Uterus (tissue), 4 donors: Measurements from ENCODE around the gene DRD3. TPM values are rescaled to one million over a fixed set of nuclear protein-coding genes. Genes with fewer than 3 reads are reported as not detected.

Experiments
- DNase-seq, 2 donors: peaks; one replicate each; pipeline ENCODE4 v3.0.0-alpha.2; 2019 to 2020
- H3K27ac ChIP-seq, 2 donors: fragments of 200-600 bp; sonication (generic); 1 replicate in 1 of 2; 2 replicates in 1 of 2; pipeline ENCODE4 v1.5.1; 2016 to 2018
- H3K27me3 ChIP-seq, 2 donors: fragments of 200-600 bp; sonication (generic); one replicate each; pipeline ENCODE4 v1.5.1; 2018 to 2019; ENCODE audit warnings: control low read depth in 1 of 2
- H3K36me3 ChIP-seq, 2 donors: fragments of 200-600 bp; sonication (generic); one replicate each; pipeline ENCODE4 v1.5.1; 2019; ENCODE audit warnings: control low read depth in 1 of 2
- H3K4me1 ChIP-seq, 2 donors: fragments of 200-600 bp; sonication (generic); one replicate each; pipeline ENCODE4 v1.5.1; 2018 to 2019; ENCODE audit warnings: control low read depth in 1 of 2
- H3K4me3 ChIP-seq, 2 donors: fragments of 200-600 bp; sonication (generic); 1 replicate in 1 of 2; 2 replicates in 1 of 2; pipeline ENCODE4 v1.5.1; 2018 to 2019; ENCODE audit warnings: mild to moderate bottlenecking in 1 of 2
- H3K9me3 ChIP-seq, 2 donors: fragments of 200-600 bp; sonication (generic); one replicate each; pipeline ENCODE4 v1.5.1; 2019; ENCODE audit warnings: control low read depth in 1 of 2
- CTCF ChIP-seq, 4 experiments: fragments of 200-600 bp in 2 of 4; fragments of 450-650 bp in 2 of 4; sonication (generic) in 2 of 4; IDR thresholded peaks; one replicate each; pipeline ENCODE4 v1.5.1; 2016 to 2019; ENCODE audit warnings: antibody characterized with exemption in 4 of 4, mild to moderate bottlenecking in 2 of 4, moderate library complexity in 1 of 4
- POLR2A ChIP-seq, 2 donors: fragments of 450-650 bp; IDR thresholded peaks; one replicate each; pipeline ENCODE4 v1.6.1; 2016; ENCODE audit warnings: antibody characterized with exemption in 2 of 2, mild to moderate bottlenecking in 1 of 2, moderate library complexity in 1 of 2
- intact Hi-C: fragments of 100-400 bp; cut with DNase I; formaldehyde crosslinking; loops from one replicate; pipeline ENCODE4 v1.15.1; 2023; ENCODE audit warnings: low total_unique reads
- total RNA-seq, 4 donors: library from RNA; depleted of rRNA in 3 of 4; stranded (reverse); fragments of >200 nt in 3 of 4; gene quantifications; one replicate each; pipeline versions ENCODE4 v1.1.0 to v1.2.4, GENCODE V29; 2014 to 2023
- donor health status: DM: yes; HTN: yes; CAD: no.

DRD3 gene
- not detected for total RNA-seq

- intact Hi-C loops, result no loop called here
- H3K27ac ChIP-seq, result no peak within 1 kb of the TSS
- no peak for DNase-seq
These were observed at the start of gene DRD3 for GRCh38 chr3:114178770-114179368. DRD3 (minus strand) TSS chr3:114179052; CDS start chr3:114171992, 7,060 bp downstream.

GRCh38 chr3:114227076-114227475 is 48.2 kb upstream of the DRD3 start:
- Histone ChIP-seq H3K36me3 (no peaks in the 10 kb centered on the region), H3K4me1 (no peaks in the 10 kb centered on the region), H3K9me3 (no peaks in the 10 kb centered on the region), H3K27me3 (no peaks in the 10 kb centered on the region), H3K27ac (no peak overlapping the region), H3K4me3 (no peak overlapping the region)
- DNase-seq, result no peak
- intact Hi-C loops, result no loop called here
- TF ChIP-seq POLR2A (IDR thresholded peaks at IDR 0.05) (no peak), CTCF (IDR thresholded peaks at IDR 0.05) (no peak)

More at GRCh38 chr3:114178770-114179368, at the start of gene DRD3:
- H3K36me3 ChIP-seq, result no peaks in the 10 kb centered on the region
- H3K27me3 ChIP-seq, result no peaks in the 10 kb centered on the region
- no peaks in the 10 kb centered on the region for H3K9me3 ChIP-seq
- H3K4me1 ChIP-seq, result no peaks in the 10 kb centered on the region
- no peak within 1 kb of the TSS for H3K4me3 ChIP-seq
- TF ChIP-seq CTCF (IDR thresholded peaks at IDR 0.05) (no peak), POLR2A (IDR thresholded peaks at IDR 0.05) (no peak)

- Histone ChIP-seq H3K27ac (no peak overlapping the region), H3K4me3 (no peak overlapping the region), H3K9me3 (no peaks in the 10 kb centered on the region), H3K4me1 (no peaks in the 10 kb centered on the region), H3K27me3 (no peaks in the 10 kb centered on the region), H3K36me3 (no peaks in the 10 kb centered on the region)
- intact Hi-C loops, result no loop called here
- no peak for TF ChIP-seq CTCF (IDR thresholded peaks at IDR 0.05)
- TF ChIP-seq POLR2A (IDR thresholded peaks at IDR 0.05), result no peak
- no peak for DNase-seq
These were observed 47.5 kb upstream of the DRD3 start for GRCh38 chr3:114226313-114226712.

GRCh38 chr3:114223143-114223542 is 44.3 kb upstream of the DRD3 start:
- no peaks in the 10 kb centered on the region for H3K9me3 ChIP-seq
- no peaks in the 10 kb centered on the region for H3K4me1 ChIP-seq
- no peaks in the 10 kb centered on the region for H3K27me3 ChIP-seq
- H3K27ac ChIP-seq, result no peak overlapping the region
- intact Hi-C loops, result no loop called here
- no peak for TF ChIP-seq CTCF (IDR thresholded peaks at IDR 0.05)
- no peak for TF ChIP-seq POLR2A (IDR thresholded peaks at IDR 0.05)
- H3K4me3 ChIP-seq, result no peak overlapping the region
- no peak for DNase-seq
- H3K36me3 ChIP-seq, result no peaks in the 10 kb centered on the region

GRCh38 chr3:114221881-114222264 is 43.0 kb upstream of the DRD3 start:
- H3K27ac ChIP-seq, result no peak overlapping the region
- H3K4me3 ChIP-seq, result no peak overlapping the region

More at GRCh38 chr3:114221881-114222264, 43.0 kb upstream of the DRD3 start:
- intact Hi-C loops, result no loop called here
- no peak for DNase-seq
- Histone ChIP-seq H3K4me1 (no peaks in the 10 kb centered on the region), H3K9me3 (no peaks in the 10 kb centered on the region), H3K27me3 (no peaks in the 10 kb centered on the region), H3K36me3 (no peaks in the 10 kb centered on the region)
- TF ChIP-seq CTCF (IDR thresholded peaks at IDR 0.05), result no peak
- no peak for TF ChIP-seq POLR2A (IDR thresholded peaks at IDR 0.05)
